ENCODE results near the gene ENPP6.

ENPP6 gene

GRCh38 chr4:184099535-184099966 is 118.1 kb downstream of the ENPP6 start:
- no peak for TF ChIP-seq CTCF (IDR thresholded peaks at IDR 0.05; ENCODE audit: poor library complexity, severe bottlenecking)
- Histone ChIP-seq H3K9me3 (ENCODE audit: severe bottlenecking) (no peaks in the 10 kb centered on the region), H3K27me3 (ENCODE audit: insufficient read depth, poor library complexity, severe bottlenecking) (no peaks in the 10 kb centered on the region), H3K4me3 (ENCODE audit: severe bottlenecking) (no peak overlapping the region), H3K36me3 (ENCODE audit: low read depth) (no peaks in the 10 kb centered on the region), H3K27ac (ENCODE audit: poor library complexity, severe bottlenecking) (no peak overlapping the region), H3K4me1 (ENCODE audit: insufficient read depth, poor library complexity, severe bottlenecking) (no peaks in the 10 kb centered on the region)
- ATAC-seq (ENCODE audit: low read depth) (no peak), DNase-seq (ENCODE audit: low spot score) (no peak)

- Histone ChIP-seq H3K4me3 (ENCODE audit: severe bottlenecking) (no peak overlapping the region), H3K9me3 (ENCODE audit: severe bottlenecking) (no peaks in the 10 kb centered on the region), H3K36me3 (ENCODE audit: low read depth) (no peaks in the 10 kb centered on the region), H3K27me3 (ENCODE audit: insufficient read depth, poor library complexity, severe bottlenecking) (no peaks in the 10 kb centered on the region), H3K27ac (ENCODE audit: poor library complexity, severe bottlenecking) (no peak overlapping the region), H3K4me1 (ENCODE audit: insufficient read depth, poor library complexity, severe bottlenecking) (no peaks in the 10 kb centered on the region)
- no peak for ATAC-seq (ENCODE audit: low read depth)
- TF ChIP-seq CTCF (IDR thresholded peaks at IDR 0.05; ENCODE audit: poor library complexity, severe bottlenecking): no peak
- DNase-seq (ENCODE audit: low spot score): no peak
Measured at GRCh38 chr4:184099000-184099399, 118.7 kb downstream of the ENPP6 start.

GRCh38 chr4:184097815-184098214 is 119.9 kb downstream of the ENPP6 start:
- no peak for TF ChIP-seq CTCF (IDR thresholded peaks at IDR 0.05; ENCODE audit: poor library complexity, severe bottlenecking)
- Histone ChIP-seq H3K27me3 (ENCODE audit: insufficient read depth, poor library complexity, severe bottlenecking) (no peaks in the 10 kb centered on the region), H3K36me3 (ENCODE audit: low read depth) (no peaks in the 10 kb centered on the region), H3K27ac (ENCODE audit: poor library complexity, severe bottlenecking) (no peak overlapping the region), H3K9me3 (ENCODE audit: severe bottlenecking) (no peaks in the 10 kb centered on the region), H3K4me3 (ENCODE audit: severe bottlenecking) (no peak overlapping the region), H3K4me1 (ENCODE audit: insufficient read depth, poor library complexity, severe bottlenecking) (no peaks in the 10 kb centered on the region)
- no peak for DNase-seq (ENCODE audit: low spot score)
- ATAC-seq (ENCODE audit: low read depth): no peak

- H3K4me3 ChIP-seq (ENCODE audit: severe bottlenecking): no peak overlapping the region
- H3K27ac ChIP-seq (ENCODE audit: poor library complexity, severe bottlenecking): no peak overlapping the region
- no peaks in the 10 kb centered on the region for H3K27me3 ChIP-seq (ENCODE audit: insufficient read depth, poor library complexity, severe bottlenecking)
- ATAC-seq (ENCODE audit: low read depth) (0 out of 3 replicates have a peak, but pooled peaks have one; percentile 10), DNase-seq (ENCODE audit: low spot score) (no peak)
- H3K36me3 ChIP-seq (ENCODE audit: low read depth): no peaks in the 10 kb centered on the region
- no peaks in the 10 kb centered on the region for H3K9me3 ChIP-seq (ENCODE audit: severe bottlenecking)
- TF ChIP-seq CTCF (IDR thresholded peaks at IDR 0.05; ENCODE audit: poor library complexity, severe bottlenecking): peak; percentile 13
- no peaks in the 10 kb centered on the region for H3K4me1 ChIP-seq (ENCODE audit: insufficient read depth, poor library complexity, severe bottlenecking)
Measured at GRCh38 chr4:184097241-184097605, 120.5 kb downstream of the ENPP6 start.

GRCh38 chr4:184096561-184097240 is 121.0 kb downstream of the ENPP6 start:
- H3K27ac ChIP-seq (ENCODE audit: poor library complexity, severe bottlenecking): no peak overlapping the region

More at GRCh38 chr4:184096561-184097240, 121.0 kb downstream of the ENPP6 start:
- TF ChIP-seq CTCF (IDR thresholded peaks at IDR 0.05; ENCODE audit: poor library complexity, severe bottlenecking): no peak
- Histone ChIP-seq H3K4me3 (ENCODE audit: severe bottlenecking) (no peak overlapping the region), H3K36me3 (ENCODE audit: low read depth) (no peaks in the 10 kb centered on the region), H3K4me1 (ENCODE audit: insufficient read depth, poor library complexity, severe bottlenecking) (no peaks in the 10 kb centered on the region), H3K9me3 (ENCODE audit: severe bottlenecking) (no peaks in the 10 kb centered on the region), H3K27me3 (ENCODE audit: insufficient read depth, poor library complexity, severe bottlenecking) (no peaks in the 10 kb centered on the region)
- DNase-seq (ENCODE audit: low spot score): no peak
- ATAC-seq (ENCODE audit: low read depth): no peak
